CD8-positive, alpha-beta memory T cell (primary cell): ENCODE measurements around the gene ZNF595. TPM values are rescaled to one million over a fixed set of nuclear protein-coding genes. Genes with fewer than 3 reads are reported as not detected.
"Not testable (repeated sequence)": the region's sequence is repeated elsewhere in the genome, so short reads cannot be mapped to it uniquely, and the experiment has no call there.

Experiments used
- CTCF ChIA-PET: fragments of 350-600 bp; sonication (Branson Sonifier 250); formaldehyde crosslinking; loops from one replicate; lab custom pipeline; 2021; ENCODE audit warnings: antibody characterized with exemption; lab: Charles Lee
- POLR2A ChIA-PET: fragments of 350-600 bp; sonication (Branson Sonifier 250); formaldehyde crosslinking; loops from one replicate; lab custom pipeline; 2021; ENCODE audit warnings: antibody characterized with exemption; lab: Charles Lee
- DNase-seq, 5 donors: peaks; one replicate each; pipeline versions ENCODE4 v3.0.0 to v3.0.0-alpha.2; 2020 to 2022; ENCODE audit warnings: mixed read lengths in 1 of 5
- H3K27ac ChIP-seq: one replicate; pipeline ENCODE4 v1.7.0; 2013; ENCODE audit warnings: low read depth, mild to moderate bottlenecking, low read length, moderate library complexity
- H3K27me3 ChIP-seq: 2 replicates; pipeline ENCODE4 v1.7.0; 2013; ENCODE audit warnings: low read length, mild to moderate bottlenecking; ENCODE audit not compliant: insufficient read depth, poor library complexity, severe bottlenecking
- H3K36me3 ChIP-seq: 2 replicates; pipeline ENCODE4 v1.7.0; 2013; ENCODE audit warnings: mild to moderate bottlenecking, low read length, moderate library complexity; ENCODE audit not compliant: insufficient read depth
- H3K4me1 ChIP-seq: 2 replicates; pipeline ENCODE4 v1.7.0; 2013; ENCODE audit warnings: mild to moderate bottlenecking, low read length, moderate library complexity; ENCODE audit not compliant: insufficient read depth
- H3K4me3 ChIP-seq: 2 replicates; pipeline ENCODE4 v1.7.0; 2013; ENCODE audit warnings: mild to moderate bottlenecking, low read length
- H3K9me3 ChIP-seq: 2 replicates; pipeline ENCODE4 v1.7.0; 2013; ENCODE audit warnings: mild to moderate bottlenecking, low read length
- H3K27ac Mint-ChIP-seq, 8 donors: one replicate each; pipeline ENCODE4 v1.8.0; 2020 to 2021; ENCODE audit warnings: mixed read lengths in 8 of 8, mild to moderate bottlenecking in 6 of 8, inconsistent platforms in 3 of 8, moderate library complexity in 3 of 8
- H3K27me3 Mint-ChIP-seq, 2 donors: one replicate each; pipeline ENCODE4 v1.8.0; 2020 to 2021; ENCODE audit warnings: mixed read lengths in 2 of 2, mild to moderate bottlenecking in 1 of 2, moderate library complexity in 1 of 2
- H3K36me3 Mint-ChIP-seq, 3 donors: one replicate each; pipeline ENCODE4 v1.8.0; 2020 to 2021; ENCODE audit warnings: mixed read lengths in 3 of 3, inconsistent platforms in 1 of 3, mild to moderate bottlenecking in 1 of 3
- H3K4me1 Mint-ChIP-seq, 3 donors: one replicate each; pipeline ENCODE4 v1.8.0; 2020 to 2021; ENCODE audit warnings: mixed read lengths in 3 of 3, inconsistent platforms in 1 of 3, mild to moderate bottlenecking in 1 of 3
- H3K4me3 Mint-ChIP-seq, 7 donors: one replicate each; pipeline ENCODE4 v1.8.0; 2020 to 2021; ENCODE audit warnings: mixed read lengths in 7 of 7, mild to moderate bottlenecking in 6 of 7, moderate library complexity in 4 of 7, inconsistent platforms in 2 of 7
- H3K9me3 Mint-ChIP-seq, 5 donors: one replicate each; pipeline ENCODE4 v1.8.0; 2020 to 2022; ENCODE audit warnings: mixed read lengths in 5 of 5, mild to moderate bottlenecking in 3 of 5, moderate library complexity in 2 of 5, inconsistent platforms in 1 of 5
- polyA plus RNA-seq: library from polyadenylated mRNA; unstranded; fragments of 300-500 nt; fragmentation: Illumina TruSeq; gene quantifications from one replicate; pipeline ENCODE4 v1.2.3, GENCODE V29; 2021
- total RNA-seq, 2 experiments: library from RNA; stranded (reverse); gene quantifications; one replicate each; pipeline ENCODE4 v1.2.3, GENCODE V29; 2021

ZNF595 gene
- total and polyA plus RNA-seq, 3 experiments from 2014 or later, result 7.7 to 10.6 (median 8.5) TPM

DNA sequence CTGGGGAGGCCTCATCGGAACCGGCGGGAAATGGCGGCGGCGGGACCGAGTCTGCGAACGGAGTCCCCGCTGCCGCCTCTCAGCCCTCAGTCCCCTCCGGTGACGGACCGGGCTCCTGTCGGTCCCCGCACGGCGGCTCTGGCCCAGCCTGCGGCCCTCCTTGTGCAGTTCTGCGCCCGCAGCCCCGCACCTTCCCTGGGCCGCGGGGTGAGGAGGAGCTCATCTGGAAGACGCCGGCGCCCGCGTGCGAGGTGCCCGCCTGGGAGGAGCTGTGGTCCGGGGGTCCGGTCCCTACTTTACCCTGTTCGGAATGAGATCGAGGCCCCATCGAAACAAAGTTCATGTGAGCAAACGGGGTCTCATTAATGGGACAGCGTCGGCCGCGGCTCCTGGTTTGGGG lies 400 bp downstream of the ZNF595 start:
- not testable (repeated sequence) for H3K9me3 Mint-ChIP-seq, H3K27me3 Mint-ChIP-seq, H3K4me1 Mint-ChIP-seq, H3K36me3 ChIP-seq, H3K9me3 ChIP-seq, H3K4me3 ChIP-seq, H3K36me3 Mint-ChIP-seq, H3K27me3 ChIP-seq, H3K27ac ChIP-seq, H3K4me1 ChIP-seq, DNase-seq, H3K27ac Mint-ChIP-seq, H3K4me3 Mint-ChIP-seq
- ChIA-PET POLR2A (interaction anchor here (1.4 kb wide), 1 partner anchor 71 kb away, joined by 6 read pairs; the partner anchor contains the start of gene ZNF718), CTCF (interaction anchor here (2.2 kb wide), 1 partner anchor 11 kb away, joined by 7 read pairs; no protein-coding TSS in a partner anchor)

DNA sequence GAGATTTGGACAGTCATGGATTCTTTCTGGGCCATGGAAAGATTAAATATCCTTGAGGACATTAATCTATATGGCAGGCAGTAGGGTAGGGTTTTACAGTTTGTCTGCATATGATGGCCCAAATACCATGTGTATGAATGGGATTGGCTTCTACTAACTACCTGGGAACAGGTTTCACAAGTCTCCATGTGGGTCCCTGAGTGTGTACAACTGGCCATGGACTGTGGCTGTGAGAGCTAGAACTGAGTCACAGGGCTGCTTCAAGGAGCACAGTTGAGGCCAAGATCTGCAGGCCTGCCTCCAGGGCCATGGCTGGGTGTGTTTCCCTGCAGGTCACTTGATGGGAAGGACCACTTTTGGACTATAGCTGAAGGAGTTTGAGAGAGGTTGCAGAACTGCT lies 11.6 kb downstream of the ZNF595 start:
- H3K9me3 Mint-ChIP-seq, result peaks cover 11 to 17% (median 14%) of the 10 kb centered on the region in 5 donors
- CTCF ChIA-PET, H3K36me3 ChIP-seq, H3K4me1 Mint-ChIP-seq, POLR2A ChIA-PET, H3K4me3 ChIP-seq, H3K27ac Mint-ChIP-seq, H3K4me1 ChIP-seq, H3K27me3 ChIP-seq, H3K27me3 Mint-ChIP-seq, H3K27ac ChIP-seq, DNase-seq, H3K4me3 Mint-ChIP-seq: not testable (repeated sequence)
- H3K9me3 ChIP-seq, result peaks cover 12% of the 10 kb centered on the region
- H3K36me3 Mint-ChIP-seq, result peaks cover 0 to 16% (median 16%) of the 10 kb centered on the region in 3 donors

DNA sequence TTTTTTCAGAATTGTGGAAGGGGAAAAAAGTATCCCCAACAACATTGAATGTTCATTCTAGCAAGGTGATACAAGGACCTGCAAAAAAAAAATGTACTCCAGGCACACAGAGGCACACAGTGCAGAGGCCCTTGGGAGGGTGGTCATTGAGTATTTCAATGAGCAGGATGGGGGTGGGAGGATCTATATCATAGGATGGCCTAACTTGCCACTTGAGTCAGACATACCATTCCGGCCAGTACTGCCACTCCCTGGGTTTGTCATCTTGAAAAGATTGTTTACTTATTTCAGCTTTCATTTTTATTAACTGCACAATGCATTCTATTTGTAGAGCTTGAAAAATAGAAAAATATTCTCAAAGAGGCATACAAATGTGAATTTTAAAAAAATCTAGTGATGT lies 18.7 kb downstream of the ZNF595 start:
- peaks cover 62 to 76% (median 74%) of the 10 kb centered on the region in 5 donors for H3K9me3 Mint-ChIP-seq
- H3K36me3 ChIP-seq, result no peaks in the 10 kb centered on the region
- no peak overlapping the region for H3K4me3 Mint-ChIP-seq
- ChIA-PET CTCF (no interaction called here), POLR2A (no interaction called here)
- H3K27ac Mint-ChIP-seq, result no peak overlapping the region
- no peak for DNase-seq
- no peak overlapping the region for H3K4me3 ChIP-seq
- H3K9me3 ChIP-seq, result peaks cover 35% of the 10 kb centered on the region
- H3K27me3 Mint-ChIP-seq, result peaks cover 0 to 2% of the 10 kb centered on the region in 2 donors
- H3K4me1 ChIP-seq, result no peaks in the 10 kb centered on the region
- no peaks in the 10 kb centered on the region for H3K27me3 ChIP-seq
- no peak overlapping the region for H3K27ac ChIP-seq
- H3K36me3 Mint-ChIP-seq, result peaks cover 3 to 75% (median 71%) of the 10 kb centered on the region in 3 donors
- peaks cover 0 to 2% (median 0%) of the 10 kb centered on the region in 3 donors for H3K4me1 Mint-ChIP-seq

DNA sequence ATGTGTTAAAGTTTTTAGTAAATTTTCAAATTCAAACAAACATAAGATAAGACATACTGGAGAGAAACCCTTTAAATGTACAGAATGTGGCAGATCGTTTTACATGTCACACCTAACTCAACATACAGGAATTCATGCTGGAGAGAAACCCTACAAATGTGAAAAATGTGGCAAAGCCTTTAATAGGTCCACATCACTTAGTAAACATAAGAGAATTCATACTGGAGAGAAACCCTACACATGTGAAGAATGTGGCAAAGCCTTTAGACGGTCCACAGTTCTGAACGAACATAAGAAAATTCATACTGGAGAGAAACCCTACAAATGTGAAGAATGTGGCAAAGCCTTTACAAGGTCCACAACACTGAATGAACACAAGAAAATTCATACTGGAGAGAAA lies 32.8 kb downstream of the ZNF595 start:
- Histone ChIP-seq H3K4me1 (no peaks in the 10 kb centered on the region), H3K27me3 (no peaks in the 10 kb centered on the region), H3K9me3 (peaks cover 55% of the 10 kb centered on the region), H3K4me3 (no peak overlapping the region), H3K36me3 (no peaks in the 10 kb centered on the region), H3K27ac (no peak overlapping the region)
- H3K4me3 Mint-ChIP-seq, result no peak overlapping the region
- no peaks in the 10 kb centered on the region for H3K4me1 Mint-ChIP-seq
- POLR2A ChIA-PET, result no interaction called here
- H3K36me3 Mint-ChIP-seq, result peaks cover 11 to 75% (median 59%) of the 10 kb centered on the region in 3 donors
- CTCF ChIA-PET, result no interaction called here
- no peaks in the 10 kb centered on the region for H3K27me3 Mint-ChIP-seq
- peaks cover 53 to 92% (median 83%) of the 10 kb centered on the region in 5 donors for H3K9me3 Mint-ChIP-seq
- DNase-seq, result no peak
- H3K27ac Mint-ChIP-seq, result no peak overlapping the region

DNA sequence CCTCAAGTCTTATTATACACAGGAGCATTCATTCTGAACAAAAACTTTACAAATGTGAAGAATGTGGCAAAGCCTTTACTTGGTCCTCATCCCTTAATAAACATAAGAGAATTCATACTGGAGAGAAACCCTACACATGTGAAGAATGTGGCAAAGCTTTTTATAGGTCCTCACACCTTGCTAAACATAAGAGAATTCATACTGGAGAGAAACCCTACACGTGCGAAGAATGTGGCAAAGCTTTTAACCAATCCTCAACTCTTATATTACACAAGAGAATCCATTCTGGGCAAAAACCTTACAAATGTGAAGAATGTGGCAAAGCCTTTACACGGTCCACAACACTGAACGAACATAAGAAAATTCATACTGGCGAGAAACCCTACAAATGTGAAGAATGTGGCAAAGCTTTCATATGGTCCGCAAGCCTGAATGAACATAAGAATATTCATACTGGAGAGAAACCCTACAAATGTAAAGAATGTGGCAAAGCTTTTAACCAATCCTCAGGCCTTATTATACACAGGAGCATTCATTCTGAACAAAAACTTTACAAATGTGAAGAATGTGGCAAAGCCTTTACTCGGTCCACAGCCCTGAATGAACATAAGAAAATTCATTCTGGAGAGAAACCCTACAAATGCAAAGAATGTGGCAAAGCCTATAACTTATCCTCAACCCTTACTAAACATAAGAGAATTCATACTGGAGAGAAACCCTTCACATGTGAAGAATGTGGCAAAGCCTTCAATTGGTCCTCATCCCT lies 33.6 kb downstream of the ZNF595 start:
- DNase-seq, H3K4me1 Mint-ChIP-seq, H3K27ac ChIP-seq, H3K4me3 ChIP-seq, H3K27ac Mint-ChIP-seq, POLR2A ChIA-PET, H3K4me1 ChIP-seq, H3K27me3 ChIP-seq, CTCF ChIA-PET, H3K36me3 ChIP-seq, H3K27me3 Mint-ChIP-seq, H3K4me3 Mint-ChIP-seq: not testable (repeated sequence)
- H3K9me3 ChIP-seq, result peaks cover 52% of the 10 kb centered on the region
- peaks cover 52 to 92% (median 83%) of the 10 kb centered on the region in 5 donors for H3K9me3 Mint-ChIP-seq
- peaks cover 12 to 75% (median 54%) of the 10 kb centered on the region in 3 donors for H3K36me3 Mint-ChIP-seq

DNA sequence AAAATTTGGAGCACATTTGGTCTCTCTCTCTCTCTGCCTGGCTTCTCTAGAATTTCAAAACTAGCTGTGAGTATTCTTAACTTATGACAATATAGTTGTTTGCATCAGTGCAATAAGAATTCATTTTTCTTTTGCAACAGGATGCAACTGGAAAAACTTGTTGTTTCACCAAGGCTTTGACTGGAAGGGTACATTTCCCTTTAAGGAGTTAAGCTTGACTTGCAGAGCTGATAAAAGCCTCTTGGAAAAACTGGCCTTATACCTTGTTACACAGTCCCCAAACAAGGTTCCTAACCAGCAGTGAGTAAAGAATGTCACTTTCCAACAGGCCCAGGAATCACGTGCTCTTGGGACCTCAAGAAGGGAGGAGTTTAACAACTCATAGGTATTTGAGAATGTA lies 45.3 kb downstream of the ZNF595 start:
- Histone ChIP-seq H3K4me3 (no peak overlapping the region), H3K27me3 (no peaks in the 10 kb centered on the region), H3K27ac (no peak overlapping the region), H3K9me3 (peaks cover 12% of the 10 kb centered on the region), H3K4me1 (no peaks in the 10 kb centered on the region), H3K36me3 (no peaks in the 10 kb centered on the region)
- peaks cover 51 to 89% (median 82%) of the 10 kb centered on the region in 5 donors for H3K9me3 Mint-ChIP-seq
- peaks cover 0 to 3% of the 10 kb centered on the region in 2 donors for H3K27me3 Mint-ChIP-seq
- no peak overlapping the region for H3K27ac Mint-ChIP-seq
- H3K4me3 Mint-ChIP-seq, result no peak overlapping the region
- H3K4me1 Mint-ChIP-seq, result no peaks in the 10 kb centered on the region
- ChIA-PET CTCF (no interaction called here), POLR2A (no interaction called here)
- DNase-seq, result no peak
- H3K36me3 Mint-ChIP-seq, result peaks cover 0 to 41% (median 13%) of the 10 kb centered on the region in 3 donors

DNA sequence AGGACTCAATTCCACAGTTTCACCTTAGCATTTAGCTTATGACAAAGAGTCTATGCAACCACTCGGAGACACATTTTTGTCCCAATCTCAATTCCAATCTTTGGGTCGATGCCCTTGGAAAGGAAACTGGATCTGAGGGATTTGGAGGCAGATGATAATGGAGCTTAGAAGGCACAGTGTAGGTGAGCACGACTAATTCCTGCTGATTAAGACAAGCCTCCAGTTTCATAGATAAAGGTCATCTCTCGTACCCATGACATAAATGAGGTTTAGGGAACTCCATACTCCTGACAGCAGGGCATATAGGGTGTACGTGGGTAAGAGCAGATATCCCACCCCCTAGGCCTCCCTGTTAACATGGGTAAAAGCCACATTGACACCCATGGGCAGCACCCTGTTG lies 46.7 kb downstream of the ZNF595 start:
- H3K36me3 Mint-ChIP-seq, result peaks cover 0 to 33% (median 11%) of the 10 kb centered on the region in 3 donors

DNA sequence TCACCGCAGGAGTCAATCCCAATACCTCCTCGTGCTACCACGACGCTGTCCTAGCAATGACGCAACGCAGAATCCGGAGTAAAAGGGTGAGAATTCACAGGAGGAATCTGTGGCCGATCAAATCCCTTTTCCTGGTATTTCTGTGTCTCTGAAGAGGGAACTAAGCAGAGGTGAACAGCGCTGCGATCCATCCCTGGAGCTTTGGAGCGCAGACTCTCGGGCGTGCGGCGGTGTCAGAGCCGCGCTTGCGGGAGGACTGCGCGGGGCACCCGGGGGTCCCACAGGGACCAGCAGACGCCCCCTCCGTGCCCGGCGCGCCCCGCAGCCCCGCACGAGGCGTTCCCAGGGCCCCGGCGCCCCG lies 53.9 kb downstream of the ZNF595 start:
- H3K36me3 ChIP-seq, result no peaks in the 10 kb centered on the region
- Mint-ChIP-seq H3K4me3 (no peak overlapping the region), H3K9me3 (peaks cover 17 to 85% (median 72%) of the 10 kb centered on the region in 5 donors), H3K27me3 (peaks cover 40 to 67% of the 10 kb centered on the region in 2 donors), H3K36me3 (peaks cover 6 to 55% (median 8%) of the 10 kb centered on the region in 3 donors), H3K27ac (no peak overlapping the region), H3K4me1 (peaks cover 0 to 4% (median 0%) of the 10 kb centered on the region in 3 donors)
- no peaks in the 10 kb centered on the region for H3K4me1 ChIP-seq
- DNase-seq, result no peak
- ChIA-PET POLR2A (no interaction called here), CTCF (no interaction called here)
- H3K9me3 ChIP-seq, result no peaks in the 10 kb centered on the region
- peaks cover 18% of the 10 kb centered on the region for H3K27me3 ChIP-seq
- H3K27ac ChIP-seq, result no peak overlapping the region
- H3K4me3 ChIP-seq, result no peak overlapping the region

More for the DNA sequence above, 46.7 kb downstream of the ZNF595 start:
- Histone ChIP-seq H3K9me3 (peaks cover 5% of the 10 kb centered on the region), H3K27ac (no peak overlapping the region), H3K4me3 (no peak overlapping the region), H3K36me3 (no peaks in the 10 kb centered on the region), H3K4me1 (no peaks in the 10 kb centered on the region), H3K27me3 (no peaks in the 10 kb centered on the region)
- CTCF ChIA-PET, result no interaction called here
- Mint-ChIP-seq H3K4me3 (no peak overlapping the region), H3K27ac (no peak overlapping the region), H3K4me1 (no peaks in the 10 kb centered on the region), H3K9me3 (peaks cover 42 to 86% (median 73%) of the 10 kb centered on the region in 5 donors), H3K27me3 (peaks cover 0 to 7% of the 10 kb centered on the region in 2 donors)
- no peak for DNase-seq
- POLR2A ChIA-PET, result no interaction called here
